IPS DF 6.9 (cell line): ENCODE data around the gene TBC1D22A.

Source experiments
- DNase-seq: peaks from one replicate; pipeline ENCODE4 v3.0.0-alpha.2; 2013; ENCODE audit warnings: low read depth, low spot score
- H3K27ac ChIP-seq: one replicate; pipeline ENCODE4 v1.5.1; 2013; ENCODE audit warnings: low read length, control low read depth
- H3K27me3 ChIP-seq: 2 replicates; pipeline ENCODE4 v1.6.1; 2013; ENCODE audit warnings: mild to moderate bottlenecking, low read length; ENCODE audit not compliant: control insufficient read depth, insufficient read depth
- H3K36me3 ChIP-seq: 2 replicates; pipeline ENCODE4 v1.6.1; 2013; ENCODE audit warnings: low read length; ENCODE audit not compliant: control insufficient read depth, insufficient read depth
- H3K4me1 ChIP-seq: 2 replicates; pipeline ENCODE4 v1.6.1; 2013; ENCODE audit warnings: low read length; ENCODE audit not compliant: control insufficient read depth, insufficient read depth
- H3K4me3 ChIP-seq: 2 replicates; pipeline ENCODE4 v1.5.1; 2013; ENCODE audit warnings: mild to moderate bottlenecking, low read length
- H3K9me3 ChIP-seq: 2 replicates; pipeline ENCODE4 v1.6.1; 2013; ENCODE audit warnings: low read length, inconsistent platforms; ENCODE audit not compliant: control insufficient read depth, insufficient read depth
- WGBS: extraction: QIAGEN DNeasy Blood & Tissue Kit; methylation state at CpG from one replicate; pipeline ENCODE4 v1.1.7; 2013; ENCODE audit warnings: mixed read lengths, missing lambda C conversion rate; ENCODE audit not compliant: insufficient read length, insufficient coverage; 5-methylcytosine and 5-hydroxymethylcytosine counted together

TBC1D22A gene

DNA sequence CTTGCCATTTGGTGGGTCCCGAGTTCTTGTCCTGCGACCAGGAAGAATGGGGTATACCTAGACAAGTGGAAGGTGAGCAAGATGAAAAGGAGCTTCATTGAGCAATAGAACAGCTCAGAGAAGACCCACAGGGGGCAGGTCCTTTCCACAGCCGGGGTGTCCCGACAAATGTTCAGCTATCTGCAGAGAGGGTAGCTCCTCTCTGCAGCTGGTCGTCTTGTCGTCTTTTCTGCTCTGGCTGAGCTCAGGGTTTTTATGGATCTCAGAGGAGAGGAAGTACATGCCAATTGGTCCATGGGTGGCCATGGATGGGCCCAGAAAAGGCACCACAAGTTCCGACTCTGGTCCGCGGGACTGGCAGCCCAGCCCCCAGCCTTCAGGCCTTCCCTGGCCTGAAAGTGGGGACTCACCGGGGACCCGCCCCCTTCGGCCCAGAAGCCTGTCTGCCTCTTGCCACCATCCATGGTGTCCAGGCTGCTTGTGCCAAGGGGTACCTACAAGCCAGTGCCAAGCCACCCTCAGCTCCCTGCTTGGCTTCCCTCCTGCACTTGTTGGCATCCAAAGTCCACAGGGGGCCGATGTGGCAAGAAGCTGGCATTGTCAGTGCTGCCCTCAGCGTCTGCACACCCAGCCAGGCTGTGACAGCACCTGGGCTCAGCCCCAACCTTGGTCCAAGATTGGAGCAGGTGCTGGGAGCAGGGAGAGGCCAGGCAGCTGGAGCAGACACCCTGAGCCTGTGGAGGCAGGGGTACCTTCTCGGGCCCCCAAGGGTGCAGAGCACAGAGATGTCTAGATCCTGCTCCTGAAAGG, 438.9 kb downstream of the TBC1D22A start:
- no peaks in the 10 kb centered on the region; the same call in 1 of the 2 replicates for H3K36me3 ChIP-seq
- peaks cover 14% of the 10 kb centered on the region for H3K9me3 ChIP-seq
- H3K4me1 ChIP-seq, result no peaks in the 10 kb centered on the region
- H3K4me3 ChIP-seq, result no peak overlapping the region
- no CpG with 5 or more reads among the region's 15 CpGs for WGBS
- H3K27ac ChIP-seq, result no peak overlapping the region
- no peak for DNase-seq
- no peaks in the 10 kb centered on the region for H3K27me3 ChIP-seq

DNA sequence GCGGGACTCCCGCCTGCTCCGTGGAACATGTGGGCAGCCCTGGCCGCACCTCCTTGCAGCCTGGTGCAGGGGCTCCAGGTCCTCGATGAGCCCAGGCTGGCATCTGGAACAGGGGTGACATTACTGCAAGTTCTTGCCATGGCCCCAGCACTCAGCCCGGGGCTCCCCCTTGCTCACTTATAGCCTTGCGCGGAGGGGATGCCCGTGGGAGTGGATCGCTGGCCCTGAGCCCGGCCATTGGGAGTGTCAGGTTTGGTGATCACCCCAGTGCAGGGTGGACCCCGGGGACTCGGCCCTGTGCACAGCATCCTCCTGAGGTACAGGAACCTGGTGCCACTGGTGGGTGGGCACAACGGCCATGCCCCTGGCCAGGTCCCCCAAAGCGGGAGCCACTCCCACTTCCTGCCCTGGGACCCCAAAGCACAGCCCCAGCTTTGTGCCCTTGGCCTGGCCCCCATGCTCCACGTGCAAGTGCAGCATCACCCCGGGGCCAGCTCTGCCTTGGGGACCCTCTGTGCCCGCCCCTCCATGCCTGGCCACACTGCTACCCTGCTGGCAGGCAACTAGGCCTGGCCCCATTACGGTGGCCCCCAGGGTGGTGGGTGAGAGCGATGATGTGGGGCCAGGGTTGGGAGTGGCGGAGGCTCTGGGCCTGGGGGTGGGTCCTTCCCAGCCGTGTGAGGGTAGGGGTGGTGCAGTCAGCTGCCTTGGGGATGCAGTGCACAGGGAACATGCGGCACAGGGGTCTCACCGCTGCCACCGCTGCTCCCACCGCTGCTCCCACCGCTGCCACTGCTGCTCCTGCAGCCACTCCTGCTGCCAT, 439.8 kb downstream of the TBC1D22A start:
- Histone ChIP-seq H3K9me3 (peaks cover 14% of the 10 kb centered on the region), H3K36me3 (no peaks in the 10 kb centered on the region; the same call in 1 of the 2 replicates), H3K4me1 (no peaks in the 10 kb centered on the region), H3K4me3 (no peak overlapping the region), H3K27me3 (no peaks in the 10 kb centered on the region), H3K27ac (no peak overlapping the region)
- no CpG with 5 or more reads among the region's 27 CpGs for WGBS
- no peak for DNase-seq

DNA sequence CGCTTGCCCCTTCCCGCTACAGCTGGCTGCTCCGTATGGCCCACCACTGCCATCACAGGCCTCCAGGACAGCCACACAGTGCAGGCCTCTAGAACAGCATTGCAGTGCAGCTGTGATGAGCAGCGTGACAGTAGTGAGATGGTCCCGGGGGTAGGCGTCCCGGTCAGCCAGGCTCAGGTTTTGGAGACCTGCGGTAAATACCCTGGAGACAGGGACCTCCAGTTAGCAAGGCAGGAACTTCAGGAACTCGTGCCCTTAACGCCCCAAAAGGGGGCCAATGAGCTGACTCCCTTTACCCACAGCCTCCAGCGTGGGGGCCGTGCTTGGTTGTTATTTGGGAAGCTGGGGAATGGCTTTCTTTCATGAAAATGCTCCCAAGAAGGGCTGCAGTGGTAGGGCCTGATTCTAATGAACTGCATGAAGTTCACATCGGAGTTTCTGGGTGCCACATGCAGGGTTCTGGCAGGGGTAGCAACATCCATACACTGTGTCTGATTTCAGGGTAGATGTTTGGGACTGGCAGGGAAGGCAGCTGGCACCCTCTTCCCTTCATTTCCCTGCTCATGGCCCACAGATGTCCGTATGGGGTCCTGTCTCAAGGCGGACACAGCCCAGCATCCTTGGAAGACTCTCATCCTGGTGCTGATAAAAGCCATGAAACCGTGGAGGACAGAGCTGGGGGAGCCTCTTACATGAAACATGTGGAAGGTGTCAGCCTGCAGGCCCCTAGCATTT, 440.5 kb downstream of the TBC1D22A start:
- H3K36me3 ChIP-seq, result no peaks in the 10 kb centered on the region; the same call in 1 of the 2 replicates
- peaks cover 15% of the 10 kb centered on the region for H3K9me3 ChIP-seq
- no peaks in the 10 kb centered on the region for H3K27me3 ChIP-seq
- no CpG with 5 or more reads among the region's 16 CpGs for WGBS
- DNase-seq, result no peak
- no peak overlapping the region for H3K4me3 ChIP-seq
- no peaks in the 10 kb centered on the region for H3K4me1 ChIP-seq
- H3K27ac ChIP-seq, result no peak overlapping the region

DNA sequence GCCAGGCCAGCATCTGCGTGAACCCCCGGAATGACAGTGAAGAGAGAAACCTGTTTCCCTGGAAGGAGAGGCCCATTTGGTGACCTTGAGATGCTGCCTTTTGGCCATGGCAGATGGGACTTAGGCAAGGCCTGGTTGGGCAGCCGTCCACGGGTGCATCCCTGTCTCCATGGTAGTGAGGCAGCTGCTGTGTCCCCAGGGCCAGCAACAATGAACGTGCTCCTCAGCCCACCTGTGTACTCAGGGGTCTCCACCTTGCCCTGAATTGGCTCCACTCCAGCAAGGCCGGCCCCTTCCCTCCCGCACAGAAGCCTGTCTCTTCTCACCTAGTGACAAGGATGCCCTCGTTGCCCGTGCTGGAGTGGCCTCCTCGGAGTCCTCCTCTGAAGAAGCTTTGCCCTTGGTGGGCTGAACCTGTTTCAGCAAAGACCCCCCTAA, 441.1 kb downstream of the TBC1D22A start:
- DNase-seq, result no peak
- Histone ChIP-seq H3K4me1 (no peaks in the 10 kb centered on the region), H3K27ac (no peak overlapping the region), H3K4me3 (no peak overlapping the region), H3K27me3 (no peaks in the 10 kb centered on the region), H3K36me3 (no peaks in the 10 kb centered on the region; the same call in 1 of the 2 replicates), H3K9me3 (peaks cover 16% of the 10 kb centered on the region)
- WGBS, result no CpG with 5 or more reads among the region's 10 CpGs

DNA sequence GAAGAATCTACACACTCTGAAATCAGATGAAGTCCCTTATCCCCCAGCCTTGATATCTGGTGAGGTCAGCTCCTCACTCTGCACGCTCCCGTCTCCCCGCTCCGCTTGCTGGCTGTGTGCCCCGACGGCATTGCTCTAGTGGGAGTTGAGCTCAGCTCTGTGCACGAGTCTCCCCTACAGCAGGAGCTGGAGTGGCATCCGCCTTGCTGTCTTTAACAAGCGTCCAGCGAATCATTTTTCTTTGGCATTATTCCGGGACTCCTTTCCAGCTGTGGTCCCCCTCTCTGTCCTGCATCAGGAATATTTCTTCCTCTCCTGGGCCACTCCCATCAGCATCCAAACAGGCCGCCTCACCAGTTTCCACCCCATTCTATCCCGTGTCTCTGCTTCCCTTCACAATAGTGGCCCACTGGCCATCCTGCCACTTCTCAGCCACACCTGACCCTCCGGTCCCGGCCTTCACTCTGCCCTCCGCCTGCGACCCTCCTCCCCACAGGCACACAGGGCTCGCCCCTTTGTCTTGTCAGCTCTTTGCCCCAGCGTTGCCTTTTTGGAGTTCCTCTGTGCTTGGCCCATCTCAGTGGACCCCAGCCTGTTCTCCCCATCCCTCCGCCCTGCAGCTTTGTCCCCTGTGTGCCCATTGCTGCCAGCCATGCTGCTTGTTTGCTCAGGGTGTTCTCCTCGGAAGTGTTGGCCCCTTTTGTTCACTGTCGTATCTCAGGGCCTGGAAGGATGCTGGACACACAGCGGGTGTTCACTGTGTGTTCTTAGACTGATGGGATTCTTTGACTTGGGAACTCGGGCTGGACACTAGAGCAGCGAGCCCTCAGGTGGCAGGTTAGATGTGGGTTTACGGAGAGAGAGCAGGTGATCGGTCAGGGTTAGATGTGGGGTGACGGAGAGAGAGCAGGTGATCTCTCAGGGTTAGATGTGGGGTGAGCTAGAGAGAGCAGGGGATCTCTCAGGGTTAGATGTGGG, 441.8 kb downstream of the TBC1D22A start:
- WGBS, result no CpG with 5 or more reads among the region's 28 CpGs
- H3K4me3 ChIP-seq, result no peak overlapping the region
- H3K9me3 ChIP-seq, result peaks cover 16% of the 10 kb centered on the region
- H3K36me3 ChIP-seq, result no peaks in the 10 kb centered on the region
- H3K4me1 ChIP-seq, result no peaks in the 10 kb centered on the region
- H3K27ac ChIP-seq, result no peak overlapping the region
- no peak for DNase-seq
- no peaks in the 10 kb centered on the region for H3K27me3 ChIP-seq

DNA sequence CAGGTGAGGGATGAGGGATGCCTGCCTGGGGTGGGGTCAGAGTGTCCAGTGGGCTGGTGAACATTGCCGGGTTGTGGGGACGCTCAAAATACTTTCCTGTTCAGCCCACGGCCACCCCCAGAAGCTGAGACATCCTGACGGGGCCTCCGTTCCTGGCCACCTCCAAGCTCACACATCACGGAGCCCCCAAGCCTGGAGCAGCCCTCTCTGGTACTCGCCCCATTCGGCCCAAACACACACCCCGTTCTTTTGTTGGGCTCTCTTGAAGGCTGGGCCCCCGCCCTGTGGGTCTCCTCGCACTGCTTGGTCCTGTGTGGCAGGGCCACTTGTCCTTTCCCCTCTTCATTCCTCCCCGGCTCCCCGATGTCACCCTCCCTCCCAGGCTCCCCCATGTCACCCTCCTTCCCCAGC, 442.6 kb downstream of the TBC1D22A start:
- DNase-seq, result no peak
- peaks cover 16% of the 10 kb centered on the region for H3K9me3 ChIP-seq
- H3K4me1 ChIP-seq, result no peaks in the 10 kb centered on the region
- no peak overlapping the region for H3K4me3 ChIP-seq
- no CpG with 5 or more reads among the region's 13 CpGs for WGBS
- H3K36me3 ChIP-seq, result no peaks in the 10 kb centered on the region
- H3K27ac ChIP-seq, result no peak overlapping the region
- no peaks in the 10 kb centered on the region for H3K27me3 ChIP-seq

DNA sequence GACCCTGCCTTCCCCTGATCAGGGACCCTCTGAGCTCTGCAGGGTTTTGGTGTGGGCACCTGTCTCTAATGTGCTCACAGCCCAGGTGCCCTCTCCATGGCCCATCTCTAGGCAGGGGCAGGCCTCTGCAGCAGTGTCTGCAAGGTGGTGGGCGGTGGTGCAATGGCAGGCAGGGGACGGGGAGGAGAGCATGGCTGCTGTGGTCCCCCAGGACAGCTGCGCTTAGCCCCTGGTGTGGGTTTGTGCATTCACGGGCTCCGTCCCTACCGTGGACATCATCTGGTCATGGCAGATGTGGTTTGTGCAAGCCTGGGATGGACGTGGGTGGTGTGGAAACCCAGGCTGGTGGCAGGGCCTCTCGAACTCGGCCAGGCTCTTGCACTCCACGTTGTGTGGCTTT, 443.1 kb downstream of the TBC1D22A start:
- DNase-seq, result no peak
- WGBS, result no CpG with 5 or more reads among the region's 10 CpGs
- Histone ChIP-seq H3K4me3 (no peak overlapping the region), H3K27me3 (no peaks in the 10 kb centered on the region), H3K36me3 (no peaks in the 10 kb centered on the region), H3K27ac (no peak overlapping the region), H3K4me1 (no peaks in the 10 kb centered on the region), H3K9me3 (peaks cover 16% of the 10 kb centered on the region)

DNA sequence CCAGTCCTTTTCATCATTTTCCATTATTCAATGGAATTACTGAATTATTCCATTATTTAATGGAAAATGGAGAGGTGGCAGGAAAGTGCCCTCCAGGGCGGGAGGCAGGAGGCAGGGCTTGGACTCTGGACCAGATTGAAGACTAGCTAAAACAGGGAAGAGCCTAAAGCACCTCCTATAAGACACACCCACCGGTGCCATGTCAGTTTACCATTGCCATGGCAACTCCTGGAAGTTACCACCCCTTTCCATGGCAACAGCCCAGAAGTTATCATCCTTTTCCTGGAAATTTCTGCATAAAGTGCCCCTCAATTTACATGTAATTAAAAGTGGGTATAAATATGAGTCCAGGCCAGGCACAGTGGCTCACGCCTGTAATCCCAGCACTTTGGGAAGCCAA, 443.7 kb downstream of the TBC1D22A start:
- H3K27me3 ChIP-seq, result no peaks in the 10 kb centered on the region
- DNase-seq, result no peak
- H3K9me3 ChIP-seq, result peaks cover 16% of the 10 kb centered on the region
- WGBS, result no CpG with 5 or more reads among the region's 3 CpGs
- H3K4me1 ChIP-seq, result no peaks in the 10 kb centered on the region
- H3K27ac ChIP-seq, result no peak overlapping the region
- H3K4me3 ChIP-seq, result no peak overlapping the region
- no peaks in the 10 kb centered on the region for H3K36me3 ChIP-seq

DNA sequence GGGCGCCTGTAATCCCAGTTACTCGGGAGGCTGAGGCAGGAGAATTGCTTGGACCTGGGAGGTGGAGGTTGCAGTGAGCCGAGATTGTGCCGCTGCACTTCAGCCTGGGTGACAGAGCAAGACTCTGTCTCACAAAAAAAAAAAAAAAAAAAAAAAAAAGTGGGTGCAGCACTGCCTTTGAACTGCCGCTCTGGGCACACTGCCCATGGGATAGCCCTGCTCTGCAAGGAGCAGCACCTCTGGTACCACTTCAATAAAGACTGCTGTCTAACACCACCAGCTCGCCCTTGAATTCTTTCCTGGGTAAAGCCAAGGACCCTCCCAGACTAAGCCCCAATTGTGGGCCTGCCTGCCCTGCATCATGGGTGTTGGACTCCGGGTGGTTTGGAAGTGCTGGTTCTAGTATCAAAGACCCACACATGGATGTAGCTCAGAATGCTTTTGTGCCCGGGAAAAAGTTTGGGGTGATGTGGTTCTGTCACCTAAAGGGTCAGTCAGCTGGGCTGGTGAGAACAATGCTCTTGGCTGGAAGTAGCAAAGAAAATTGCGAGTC, 444.3 kb downstream of the TBC1D22A start:
- WGBS, result no CpG with 5 or more reads among the region's 9 CpGs
- H3K27me3 ChIP-seq, result no peaks in the 10 kb centered on the region
- H3K4me3 ChIP-seq, result no peak overlapping the region
- no peaks in the 10 kb centered on the region for H3K4me1 ChIP-seq
- H3K27ac ChIP-seq, result no peak overlapping the region
- no peaks in the 10 kb centered on the region for H3K36me3 ChIP-seq
- H3K9me3 ChIP-seq, result peaks cover 14% of the 10 kb centered on the region
- DNase-seq, result no peak
